Activated CD4-positive, alpha-beta T cell treated with anti-CD3 and anti-CD28 coated beads for 24 hours (primary cell): Measurements from ENCODE around the gene CTTNBP2NL.
"Not testable (repeated sequence)": the region's sequence is repeated elsewhere in the genome, so short reads cannot be mapped to it uniquely, and the experiment has no call there.

ENCODE experiments used
- DNase-seq, 2 donors: peaks; one replicate each; pipeline ENCODE4 v3.0.0-alpha.2; 2020; ENCODE audit warnings: low read depth in 2 of 2

Gene CTTNBP2NL

GRCh38 chr1:112423666-112424065 is 27.7 kb downstream of the CTTNBP2NL start:
- DNase-seq = not testable (repeated sequence)

- no peak for DNase-seq
Measured at GRCh38 chr1:112429749-112430148, 33.7 kb downstream of the CTTNBP2NL start.

- no peak for DNase-seq
Measured at GRCh38 chr1:112431038-112431437, 35.0 kb downstream of the CTTNBP2NL start.

GRCh38 chr1:112435448-112435847 is 39.4 kb downstream of the CTTNBP2NL start:
- no peak for DNase-seq

GRCh38 chr1:112436384-112437156 is 40.6 kb downstream of the CTTNBP2NL start:
- no peak for DNase-seq

GRCh38 chr1:112438156-112438555 is 42.1 kb downstream of the CTTNBP2NL start:
- DNase-seq = not testable (repeated sequence)

GRCh38 chr1:112439592-112439991 is 43.6 kb downstream of the CTTNBP2NL start:
- no peak for DNase-seq

- no peak for DNase-seq
Measured at GRCh38 chr1:112440574-112440973, 44.6 kb downstream of the CTTNBP2NL start.

- no peak for DNase-seq
Measured at GRCh38 chr1:112444269-112444668, 48.3 kb downstream of the CTTNBP2NL start.

- no peak for DNase-seq
Measured at GRCh38 chr1:112445596-112445995, 49.6 kb downstream of the CTTNBP2NL start.

- no peak for DNase-seq
Measured at GRCh38 chr1:112446411-112446810, 50.4 kb downstream of the CTTNBP2NL start.

- no peak for DNase-seq
Measured at GRCh38 chr1:112448904-112449629, 53.1 kb downstream of the CTTNBP2NL start.

- no peak for DNase-seq
Measured at GRCh38 chr1:112449630-112449983, 53.6 kb downstream of the CTTNBP2NL start.

- no peak for DNase-seq
Measured at GRCh38 chr1:112450773-112451172, 54.8 kb downstream of the CTTNBP2NL start.

GRCh38 chr1:112451301-112451700 is 55.3 kb downstream of the CTTNBP2NL start:
- not testable (repeated sequence) for DNase-seq

- no peak for DNase-seq
Measured at GRCh38 chr1:112453876-112454275, 57.9 kb downstream of the CTTNBP2NL start.

GRCh38 chr1:112454316-112454715 is 58.3 kb downstream of the CTTNBP2NL start:
- no peak for DNase-seq

GRCh38 chr1:112457241-112457640 is 61.2 kb downstream of the CTTNBP2NL start:
- DNase-seq = no peak

GRCh38 chr1:112457955-112458354 is 61.9 kb downstream of the CTTNBP2NL start:
- DNase-seq = no peak

GRCh38 chr1:112458756-112459155 is 62.7 kb downstream of the CTTNBP2NL start:
- DNase-seq = no peak

- no peak for DNase-seq
Measured at GRCh38 chr1:112460615-112461014, 64.6 kb downstream of the CTTNBP2NL start.

GRCh38 chr1:112461200-112461871 is 65.3 kb downstream of the CTTNBP2NL start:
- DNase-seq = no peak

GRCh38 chr1:112462953-112463279 is 66.9 kb downstream of the CTTNBP2NL start:
- no peak for DNase-seq
